NCI-H128 (cell line): ENCODE results near the gene OR52E6.

Experiments
- DNase-seq: peaks from one replicate; lab custom pipeline; 2025; ENCODE audit not compliant: unreplicated experiment; lab: John Stamatoyannopoulos, UW

OR52E6 gene

GRCh38 chr11:5841797-5842196, at the start of gene OR52E6:
Gene OR52E6 (minus strand): TSS chr11:5841897. CDS start chr11:5841897, 0 bp downstream.
- DNase-seq, result no peak

- DNase-seq, result no peak
These were observed 49.6 kb upstream of the OR52E6 start for GRCh38 chr11:5891216-5891800.

DNA sequence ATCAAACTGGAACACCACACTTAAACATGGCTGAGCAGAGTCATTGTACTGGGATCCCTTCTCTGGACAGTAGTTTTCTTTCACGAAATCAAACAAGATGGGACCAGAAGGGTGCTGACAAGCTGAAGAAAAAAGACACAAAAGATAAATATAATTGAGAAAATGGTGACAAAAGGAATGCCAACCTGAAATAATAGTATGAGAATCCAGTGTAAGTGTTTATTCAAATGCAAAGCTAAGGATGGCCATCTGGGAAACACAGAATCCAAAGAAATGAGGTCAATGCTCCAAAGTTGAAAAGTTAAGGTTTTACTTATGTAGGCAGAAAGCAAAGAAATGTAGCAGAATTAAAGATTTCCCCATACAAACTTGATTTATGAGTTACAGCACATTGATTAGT, 46.0 kb upstream of the OR52E6 start:
- DNase-seq, result no peak

DNA sequence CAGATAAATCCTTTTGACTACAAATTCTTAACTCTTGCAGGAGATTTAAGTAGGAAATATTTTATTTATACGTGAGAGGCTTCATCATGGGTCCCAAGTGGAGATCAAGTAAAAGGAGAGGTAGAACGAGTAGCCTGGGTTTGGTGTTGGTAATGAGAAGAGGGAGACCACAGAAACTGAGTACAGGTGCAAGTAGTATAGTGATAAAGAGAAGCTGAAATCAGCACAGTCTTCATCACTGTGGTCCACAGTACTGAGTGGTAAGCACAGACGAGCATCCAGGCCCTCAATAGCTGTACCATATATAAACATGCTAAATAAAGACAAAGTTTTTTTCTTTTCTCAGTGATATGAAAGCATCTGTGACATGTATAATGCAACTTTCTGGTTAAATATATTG, 45.5 kb upstream of the OR52E6 start:
- no peak for DNase-seq

GRCh38 chr11:5881756-5882155, 40.1 kb upstream of the OR52E6 start:
- DNase-seq, result no peak

DNA sequence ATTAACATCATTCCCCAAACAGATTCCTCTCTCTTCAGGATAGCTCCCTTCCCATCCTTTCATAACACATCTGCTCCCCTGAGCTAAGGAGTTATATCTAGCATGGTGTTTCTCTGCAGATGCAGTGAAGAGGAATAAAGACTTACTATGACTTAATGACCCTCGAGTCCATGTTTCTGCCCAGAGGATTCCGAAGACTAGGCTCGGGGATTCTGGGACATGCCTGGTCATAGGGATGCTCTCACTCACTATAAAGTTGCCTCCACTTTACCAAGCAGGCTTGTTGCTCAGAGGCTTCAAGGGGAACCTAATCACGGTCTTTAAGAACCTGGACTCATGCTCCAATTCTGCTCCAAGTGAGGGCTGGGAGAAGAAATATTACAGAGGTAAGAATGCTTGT, 38.6 kb upstream of the OR52E6 start, which contains the start of gene OR52E4:
Gene OR52E4 (plus strand): TSS at position 301 of the 400 bp plus-strand sequence. CDS start 3,664 bp downstream, outside the sequence.
- no peak for DNase-seq

DNA sequence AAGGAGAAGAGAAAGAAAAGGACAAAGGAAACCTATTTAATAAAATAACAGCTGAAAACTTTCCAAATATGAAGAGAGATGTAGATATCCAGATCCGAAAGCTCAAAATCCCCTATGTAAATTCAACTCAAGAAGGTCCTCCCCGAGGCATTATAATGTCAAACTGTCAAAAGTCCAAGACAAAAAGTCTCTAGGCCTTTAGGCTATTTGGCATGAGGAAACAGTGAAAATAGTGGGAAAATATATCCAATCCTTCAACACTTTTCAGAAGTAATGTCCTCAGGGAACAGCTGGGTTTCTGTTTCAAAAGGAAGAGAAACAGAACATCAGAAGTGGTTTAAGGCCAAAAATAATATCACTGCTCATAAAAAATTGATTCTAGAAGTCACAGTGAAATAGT, 36.9 kb upstream of the OR52E6 start:
- DNase-seq, result no peak

GRCh38 chr11:5865826-5866225, 24.1 kb upstream of the OR52E6 start:
- DNase-seq, result no peak

GRCh38 chr11:5857590-5857989, 15.9 kb upstream of the OR52E6 start, which contains the start of gene OR52E8:
Gene OR52E8 (minus strand): TSS chr11:5857690. CDS start chr11:5857690, 0 bp downstream.
- no peak for DNase-seq

- no peak for DNase-seq
These were observed 9.3 kb upstream of the OR52E6 start for GRCh38 chr11:5851002-5851401.

GRCh38 chr11:5847711-5848110, 6.0 kb upstream of the OR52E6 start:
- no peak for DNase-seq

DNA sequence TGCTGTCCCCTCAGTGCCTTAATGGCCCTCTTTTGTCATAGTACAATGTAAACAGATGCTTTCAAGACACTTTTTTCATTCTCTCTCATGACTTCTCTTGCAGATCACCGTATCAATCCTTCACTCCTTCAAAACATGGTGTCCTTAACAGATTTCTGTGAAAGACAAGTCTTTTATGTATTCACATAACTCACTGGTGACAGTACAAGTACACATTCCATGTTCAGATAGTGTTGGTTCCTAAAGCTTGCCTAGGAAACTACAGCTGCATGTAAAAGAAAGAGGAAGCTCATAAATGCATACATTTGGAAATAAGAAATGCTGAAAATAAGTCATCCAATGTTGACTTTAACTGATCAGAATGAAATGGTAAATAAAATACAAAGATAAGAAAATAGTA, 5.0 kb upstream of the OR52E6 start:
- no peak for DNase-seq

DNA sequence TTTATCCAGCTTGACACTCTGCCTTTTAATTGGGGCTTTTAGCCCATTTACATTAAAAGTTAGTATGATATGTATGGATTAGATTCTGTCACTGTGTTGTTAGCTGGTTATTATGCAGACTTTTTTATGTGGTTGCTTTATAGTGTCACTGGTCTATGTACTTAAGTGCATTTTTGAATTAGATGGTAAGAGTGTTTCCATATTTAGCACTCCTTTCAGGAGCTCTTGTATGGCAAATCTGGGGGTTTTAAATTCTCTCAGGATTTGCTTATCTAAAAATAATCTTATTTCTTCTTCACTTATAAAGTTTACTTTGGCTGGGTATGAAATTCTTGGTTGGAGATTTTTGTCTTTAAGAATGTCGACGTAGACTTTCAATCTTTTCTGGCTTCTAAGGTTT, 4.0 kb downstream of the OR52E6 start:
- no peak for DNase-seq

GRCh38 chr11:5833446-5833845, 8.3 kb downstream of the OR52E6 start:
- no peak for DNase-seq

DNA sequence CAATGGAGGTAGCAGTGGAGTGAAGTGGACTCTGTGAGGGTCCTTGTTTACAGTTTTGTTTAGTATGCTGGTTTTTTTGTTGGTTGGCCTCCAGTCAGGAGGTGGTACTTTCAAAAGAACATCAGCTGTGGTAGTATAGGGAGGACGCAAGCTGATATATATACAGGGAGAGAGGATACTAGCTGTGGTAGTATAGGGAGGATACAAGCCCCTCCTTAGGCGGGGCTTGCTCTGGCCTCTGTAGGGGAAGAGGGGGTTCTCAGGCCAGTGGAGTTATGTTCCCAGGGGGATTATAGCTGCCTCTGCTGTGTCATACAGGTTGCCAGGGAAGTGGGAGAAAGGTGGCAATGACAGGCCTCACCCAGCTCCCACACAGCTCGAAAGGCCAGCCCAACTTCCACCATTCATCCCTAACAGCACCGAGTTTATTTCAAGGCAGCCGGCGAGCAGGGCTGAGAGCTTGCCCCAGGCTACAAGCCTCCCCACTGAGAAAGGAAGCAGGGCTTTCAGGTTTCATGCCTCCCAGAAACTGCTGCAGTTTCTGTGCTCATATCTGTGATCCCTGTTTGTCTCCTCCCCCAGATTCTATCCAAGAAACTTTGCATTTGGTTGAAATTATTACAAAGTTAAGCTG, 10.4 kb downstream of the OR52E6 start:
- no peak for DNase-seq

DNA sequence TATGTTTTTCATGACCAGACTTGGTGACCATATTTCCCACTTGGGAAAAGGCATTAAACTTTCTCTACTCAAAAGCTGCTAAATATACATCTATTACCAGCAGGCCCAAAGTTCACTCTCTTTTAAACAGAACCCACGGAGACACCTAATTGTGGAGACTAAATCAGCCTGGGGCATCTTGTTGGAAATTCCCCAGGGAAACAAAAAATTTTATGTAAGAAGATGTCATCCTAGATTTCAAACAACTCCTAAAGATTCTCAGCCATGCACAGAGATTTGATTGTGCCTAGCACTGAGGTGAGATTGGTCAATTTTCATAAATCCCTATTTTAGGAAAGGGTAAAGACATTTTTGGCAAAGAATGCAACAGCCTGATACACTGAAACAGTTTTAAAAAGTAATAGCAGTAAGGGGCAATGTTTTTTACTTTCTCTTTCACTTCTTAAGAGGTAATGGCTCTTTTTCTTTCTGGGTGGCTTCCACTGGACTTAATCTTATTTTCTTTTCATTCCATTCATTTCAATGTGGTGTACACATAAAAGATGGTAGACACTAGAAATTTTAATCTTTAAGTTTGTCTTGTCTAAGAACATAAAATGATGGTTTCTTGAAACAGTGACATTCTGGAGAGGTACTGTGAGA, 23.3 kb downstream of the OR52E6 start:
- no peak for DNase-seq

GRCh38 chr11:5815534-5815933, 26.2 kb downstream of the OR52E6 start:
- no peak for DNase-seq

GRCh38 chr11:5809905-5810795, 31.5 kb downstream of the OR52E6 start:
- DNase-seq, result no peak

DNA sequence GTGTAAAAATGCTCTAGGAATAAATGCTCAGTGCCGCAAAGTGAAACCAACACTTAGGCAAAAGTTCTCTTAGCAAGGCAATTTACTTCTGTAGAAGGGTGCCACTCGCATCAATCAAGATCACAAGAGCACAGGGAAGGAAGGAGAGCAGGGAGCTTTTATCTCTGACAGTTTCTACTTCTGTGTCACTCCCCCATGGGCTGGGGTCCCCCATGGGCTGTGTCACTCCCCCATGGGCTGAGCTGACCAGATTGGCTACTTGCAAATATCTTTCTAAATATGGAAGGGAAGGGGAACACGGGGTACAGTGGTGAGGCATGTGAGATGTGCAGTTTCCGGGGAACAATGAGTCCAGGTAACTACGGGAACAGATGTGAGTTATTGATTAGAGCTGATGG, 32.6 kb downstream of the OR52E6 start:
- DNase-seq, result no peak

DNA sequence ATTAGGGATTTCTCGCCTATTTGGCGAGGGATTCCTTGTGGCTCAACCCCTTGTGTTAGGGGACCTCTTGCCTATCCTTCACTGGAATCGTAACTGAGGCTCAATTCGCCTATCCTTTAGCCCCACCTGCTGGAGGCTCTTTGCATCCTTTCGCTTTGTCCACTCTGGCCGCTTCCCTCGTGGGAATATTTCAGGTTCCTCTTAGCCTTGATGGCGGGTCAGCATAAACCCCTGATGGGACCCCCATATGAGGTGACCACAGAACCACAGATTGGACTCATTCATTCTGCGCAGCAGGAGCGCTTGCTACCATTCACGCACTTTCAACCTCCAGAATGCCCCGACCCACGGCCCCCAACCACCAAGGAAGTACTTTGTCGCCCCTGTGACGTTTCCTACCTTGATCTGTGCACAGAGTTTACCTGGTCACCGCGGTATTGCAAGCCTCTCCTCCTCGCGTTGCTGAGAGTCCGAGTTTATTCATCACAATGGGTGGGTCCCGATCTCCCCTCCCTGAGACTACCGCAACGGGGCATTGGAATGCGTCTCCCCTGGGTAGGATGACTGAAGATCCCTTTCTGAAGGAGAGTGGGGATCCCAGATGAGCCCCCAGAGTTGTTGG, 33.1 kb downstream of the OR52E6 start, which contains the start of gene OR52N2:
Gene OR52N2 (plus strand): TSS at position 425 of the 622 bp plus-strand sequence. CDS start 11,412 bp downstream, outside the sequence.
- DNase-seq, result no peak

- DNase-seq, result no peak
These were observed 34.1 kb downstream of the OR52E6 start for GRCh38 chr11:5807580-5807979.
